Measurements from ENCODE around the gene FRYL.
"Not testable (repeated sequence)": the region's sequence is repeated elsewhere in the genome, so short reads cannot be mapped to it uniquely, and the experiment has no call there.

Gene FRYL

DNA sequence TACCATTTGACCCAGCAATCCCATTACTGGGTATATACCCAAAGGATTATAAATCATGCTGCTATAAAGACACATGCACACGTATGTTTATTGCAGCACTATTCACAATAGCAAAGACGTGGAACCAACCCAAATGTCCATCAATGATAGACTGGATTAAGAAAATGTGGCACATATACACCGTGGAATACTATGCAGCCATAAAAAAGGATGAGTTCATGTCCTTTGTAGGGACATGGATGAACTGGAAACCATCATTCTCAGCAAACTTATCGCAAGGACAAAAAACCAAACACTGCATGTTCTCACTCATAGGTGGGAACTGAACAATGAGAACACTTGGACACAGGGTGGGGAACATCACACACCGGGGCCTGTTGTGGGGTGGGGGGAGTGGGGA lies 34.9 kb downstream of the FRYL start:
- DNase-seq: not testable (repeated sequence)

DNA sequence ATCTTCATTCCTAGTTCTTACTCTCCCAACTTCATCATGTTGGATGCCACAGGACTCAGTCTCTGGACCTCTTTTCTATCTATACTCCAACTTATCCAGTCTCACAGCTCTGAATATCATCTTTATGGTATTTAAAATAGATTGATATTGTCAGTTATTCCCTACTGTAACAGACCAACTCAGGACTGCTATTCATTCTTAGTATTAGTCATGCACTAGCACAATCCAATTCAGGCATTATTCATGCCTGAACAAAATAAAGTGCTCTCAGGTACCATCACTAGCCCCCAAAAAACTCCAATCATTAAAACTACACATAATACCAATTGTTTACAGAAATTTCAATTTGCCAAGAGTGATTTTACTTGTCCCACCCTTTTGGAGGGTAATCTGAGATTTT lies 37.7 kb downstream of the FRYL start:
- DNase-seq: no peak

DNA sequence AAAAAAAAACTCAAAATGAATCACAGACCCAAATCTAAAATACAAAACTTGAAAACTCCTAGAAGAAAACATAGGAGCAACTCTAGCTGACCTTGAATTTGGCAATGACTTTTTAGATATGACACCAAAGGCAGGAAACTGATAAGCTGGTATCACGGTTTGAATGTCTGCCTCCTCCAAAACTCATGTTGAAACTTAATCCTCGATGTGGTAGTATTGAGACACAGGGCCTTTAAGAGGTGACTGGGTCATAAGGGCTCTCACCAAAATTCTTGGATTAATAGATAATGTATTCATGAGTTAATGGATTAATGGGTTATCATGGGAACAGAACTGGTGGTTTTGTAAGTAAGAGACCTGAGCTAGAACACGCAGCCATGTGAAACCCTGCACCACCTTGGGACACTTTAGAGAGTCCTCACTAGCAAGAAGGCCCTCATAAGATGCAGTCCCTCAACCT lies 40.5 kb downstream of the FRYL start:
- no peak for DNase-seq

DNA sequence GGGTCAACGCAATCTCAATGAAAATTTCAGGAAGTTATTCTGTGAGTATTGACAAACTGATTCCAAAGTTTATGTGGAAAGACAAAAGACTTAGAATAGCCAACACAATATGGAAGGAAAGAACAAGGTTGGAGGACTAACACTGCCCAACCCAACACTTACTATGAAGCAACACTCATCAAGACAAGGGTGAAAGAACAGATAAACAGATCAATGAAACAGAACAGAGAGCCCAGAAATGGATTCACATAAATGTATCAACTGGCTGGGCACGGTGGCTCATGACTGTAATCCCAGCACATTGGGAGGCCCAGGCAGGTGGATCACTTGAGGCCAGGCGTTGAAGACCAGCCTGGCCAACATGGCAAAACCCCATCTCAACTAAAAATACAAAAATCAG lies 41.2 kb downstream of the FRYL start:
- no peak for DNase-seq

DNA sequence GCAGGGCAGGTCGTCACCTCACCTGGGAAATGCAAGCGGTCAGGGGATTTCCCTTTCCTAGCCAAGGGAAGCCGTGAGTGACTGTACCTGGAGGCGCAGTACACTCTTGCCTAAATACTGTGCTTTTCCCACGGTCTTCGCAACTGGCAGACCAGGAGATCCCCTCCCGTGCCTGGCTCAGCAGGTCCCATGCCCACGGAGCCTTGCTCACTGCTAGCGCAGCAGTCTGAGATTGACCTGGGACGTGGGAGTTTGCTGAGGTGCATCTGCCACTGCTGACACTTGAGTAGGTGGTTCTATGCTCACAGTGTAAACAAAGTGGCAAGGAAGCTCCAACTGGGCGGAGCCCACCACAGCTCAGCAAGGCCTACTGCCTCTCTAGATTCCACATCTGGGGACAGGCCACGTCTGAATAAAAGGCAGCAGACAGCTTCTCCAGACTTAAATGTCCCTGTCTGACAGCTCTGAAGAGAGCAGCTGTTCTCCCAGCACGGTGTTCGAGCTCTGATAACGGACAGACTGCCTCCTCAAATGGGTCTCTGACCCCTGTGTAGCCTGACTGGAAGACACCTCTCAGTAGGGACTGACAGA lies 51.1 kb downstream of the FRYL start:
- not testable (repeated sequence) for DNase-seq

DNA sequence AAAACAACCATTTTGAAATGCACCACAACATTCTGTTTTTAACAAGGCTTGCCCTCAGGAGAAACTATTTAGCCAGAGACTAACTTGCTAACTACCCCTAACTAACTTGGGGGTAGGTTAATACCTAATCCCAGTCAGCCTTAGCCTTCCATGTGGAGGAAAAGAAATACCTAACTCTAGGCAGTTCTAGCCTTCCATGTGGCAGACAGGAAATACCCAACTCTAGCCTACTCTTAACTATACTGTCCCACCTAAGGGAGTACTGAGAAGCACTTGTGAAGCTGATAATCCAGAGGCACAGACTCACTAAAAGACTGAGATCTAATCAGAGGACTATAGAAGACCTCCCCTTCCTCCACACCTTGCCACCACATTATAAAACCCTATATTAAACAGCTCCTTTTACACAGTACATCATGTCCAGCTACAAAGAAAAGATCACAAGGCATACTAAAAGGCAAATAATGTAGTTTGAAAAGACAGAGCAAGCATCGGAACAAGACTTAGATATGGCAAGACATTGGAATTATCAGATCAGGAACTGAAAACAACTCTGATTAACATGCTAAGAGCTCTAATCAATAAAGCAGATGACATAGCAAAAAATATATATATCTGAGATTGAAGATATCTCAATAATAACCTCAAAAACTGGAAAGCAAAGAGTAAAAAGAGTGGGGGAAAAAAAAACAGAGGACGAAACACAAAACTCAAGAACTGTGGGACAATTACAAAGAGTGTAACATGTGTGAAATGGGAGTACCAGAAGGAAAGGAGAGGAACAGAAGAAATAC lies 52.2 kb downstream of the FRYL start:
- DNase-seq: no peak

DNA sequence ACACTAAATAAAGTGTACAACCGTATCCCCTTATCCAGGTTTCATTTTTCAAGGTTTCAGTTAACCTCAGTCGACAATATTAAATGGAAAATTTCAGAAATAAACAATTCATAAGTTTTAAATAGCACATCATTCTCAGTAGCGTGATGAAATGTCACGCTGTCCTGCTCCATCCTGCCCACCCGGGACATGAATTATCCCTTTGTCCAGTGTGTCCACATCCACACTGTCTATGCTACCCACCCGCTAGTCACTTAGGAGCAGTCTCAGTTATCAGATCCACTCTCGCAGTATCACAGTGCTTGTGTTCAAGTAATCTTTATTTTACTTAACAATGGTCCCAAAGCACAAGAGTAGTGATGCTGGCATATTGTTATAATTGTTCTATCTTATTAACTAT lies 54.7 kb downstream of the FRYL start:
- no peak for DNase-seq

DNA sequence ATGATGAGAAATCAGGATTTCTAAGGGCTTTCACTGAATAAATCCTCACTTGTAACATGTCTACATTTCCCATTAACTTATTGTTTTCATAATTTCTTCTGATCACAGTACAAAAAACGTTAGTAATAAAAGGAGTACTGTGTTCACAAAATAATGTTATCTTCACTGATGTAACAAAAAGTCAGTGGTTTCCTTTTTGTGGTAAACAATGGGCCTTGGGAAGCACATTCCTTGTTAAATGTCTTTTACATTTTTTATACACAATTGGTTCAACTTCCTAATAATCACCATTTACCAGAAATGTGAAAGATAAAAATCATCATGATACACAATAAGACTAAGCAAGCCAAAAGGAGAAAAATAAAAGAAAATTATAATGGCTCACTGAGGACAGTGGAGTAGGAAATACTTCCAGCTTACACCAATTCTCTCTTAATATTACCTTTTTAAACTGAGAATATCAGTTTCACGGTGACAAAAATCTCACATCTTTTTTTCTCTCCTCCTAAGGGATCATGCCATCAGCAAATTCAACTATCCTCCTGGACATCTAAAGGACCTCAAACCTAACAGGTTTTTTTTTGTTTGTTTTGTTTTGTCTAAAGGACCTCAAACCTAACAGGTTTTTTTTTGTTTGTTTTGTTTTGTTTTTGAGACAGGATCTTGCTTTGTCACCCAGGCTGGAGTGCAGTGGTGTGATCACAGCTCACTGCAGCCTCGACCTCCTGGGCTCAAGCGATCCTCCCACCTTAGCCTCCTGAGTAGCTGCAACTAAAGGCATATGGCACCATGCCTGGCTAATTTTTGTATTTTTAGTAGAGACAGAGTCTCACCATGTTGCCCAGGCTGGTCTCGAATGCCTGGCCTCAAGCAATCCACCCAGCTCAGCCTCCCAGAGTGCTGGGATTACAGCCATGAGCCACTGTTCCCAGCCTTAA lies 57.3 kb downstream of the FRYL start:
- DNase-seq: no peak

DNA sequence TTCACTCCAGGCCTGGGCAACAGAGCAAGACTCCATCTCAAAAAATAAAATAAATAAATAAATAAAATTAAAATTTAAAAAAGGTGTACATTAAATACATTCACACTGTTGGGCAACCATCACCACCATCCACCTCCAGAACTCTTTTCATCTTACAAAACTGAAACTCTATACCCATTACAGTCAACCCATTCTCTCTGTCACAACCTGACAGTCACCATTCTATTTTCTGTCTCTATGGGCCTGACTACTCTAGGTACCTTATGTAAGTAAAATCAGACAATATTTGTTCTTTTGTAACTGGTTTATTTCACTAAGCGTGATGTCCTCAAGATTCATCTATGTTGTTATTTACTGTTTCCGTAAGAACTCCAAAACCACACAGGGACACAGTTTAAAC lies 59.6 kb downstream of the FRYL start:
- DNase-seq: no peak

DNA sequence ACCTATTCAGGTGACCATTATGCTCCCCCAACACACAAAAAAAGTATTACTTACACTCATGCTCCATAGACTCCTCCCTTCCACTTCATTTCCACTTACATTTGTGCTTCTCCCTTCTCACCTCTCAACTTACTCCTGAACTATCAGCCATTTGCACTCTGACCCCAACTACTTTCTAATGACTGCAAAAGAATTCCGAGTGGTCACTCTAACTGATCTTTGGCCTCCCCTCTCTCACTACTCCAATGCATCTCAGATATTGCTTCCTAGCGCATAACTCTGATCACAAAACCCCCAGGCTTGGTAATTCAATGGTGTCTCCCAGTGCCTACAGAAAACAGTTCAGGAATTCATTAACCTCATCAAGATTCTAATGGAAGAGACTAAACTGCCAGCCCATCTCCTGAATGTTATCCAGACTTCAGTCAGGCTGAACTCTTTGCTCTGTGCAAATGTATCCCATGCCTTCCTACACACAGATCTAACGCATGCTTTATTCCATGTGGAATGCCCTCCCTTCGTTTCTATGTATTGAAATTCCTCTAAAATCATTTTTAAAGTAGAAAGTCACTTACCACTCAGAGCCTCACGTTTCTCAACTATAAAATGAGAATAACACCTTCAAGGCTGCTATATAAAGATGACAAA lies 61.1 kb downstream of the FRYL start:
- no peak for DNase-seq

DNA sequence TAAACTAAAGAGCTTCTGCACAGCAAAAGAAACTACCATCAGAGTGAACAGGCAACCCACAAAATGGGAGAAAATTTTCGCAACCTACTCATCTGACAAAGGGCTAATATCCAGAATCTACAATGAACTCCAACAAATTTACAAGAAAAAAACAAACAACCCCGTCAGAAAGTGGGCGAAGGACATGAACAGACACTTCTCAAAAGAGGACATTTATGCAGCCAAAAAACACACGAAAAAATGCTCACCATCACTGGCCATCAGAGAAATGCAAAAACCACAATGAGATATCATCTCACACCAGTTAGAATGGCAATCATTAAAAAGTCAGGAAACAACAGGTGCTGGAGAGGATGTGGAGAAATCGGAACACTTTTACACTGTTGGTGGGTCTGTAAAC lies 63.8 kb downstream of the FRYL start:
- not testable (repeated sequence) for DNase-seq

DNA sequence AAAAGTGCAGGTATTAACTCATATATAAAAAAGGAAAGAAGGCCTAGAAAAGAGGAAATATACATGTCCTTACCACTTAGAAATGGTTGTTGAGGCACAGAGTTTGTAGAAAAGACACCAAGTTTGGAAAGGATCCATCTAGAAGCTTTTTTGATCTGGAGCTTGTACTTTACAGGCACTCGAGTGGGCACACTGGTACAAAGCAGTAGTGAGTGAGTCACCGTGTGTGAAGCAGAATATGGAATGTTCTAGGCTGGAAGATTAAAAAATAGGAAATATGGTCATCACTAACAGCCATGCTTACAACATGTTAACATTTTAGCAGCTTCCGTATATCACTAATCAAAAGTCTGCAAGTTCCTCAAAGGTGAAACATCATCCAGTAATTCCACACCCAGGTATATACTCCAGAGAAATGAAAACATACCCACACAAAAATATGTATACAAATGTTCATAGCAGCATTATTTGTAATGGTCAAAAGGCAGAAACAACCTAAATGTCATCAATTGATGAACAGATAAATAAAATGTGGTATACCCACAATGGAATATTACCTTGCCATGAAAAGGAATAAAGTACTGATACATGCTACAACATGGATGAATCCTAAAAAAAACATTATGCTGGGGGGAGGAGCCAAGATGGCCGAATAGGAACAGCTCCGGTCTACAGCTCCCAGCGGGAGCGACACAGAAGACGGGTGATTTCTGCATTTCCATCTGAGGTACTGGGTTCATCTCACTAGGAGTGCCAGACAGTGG lies 69.5 kb downstream of the FRYL start:
- no peak for DNase-seq

DNA sequence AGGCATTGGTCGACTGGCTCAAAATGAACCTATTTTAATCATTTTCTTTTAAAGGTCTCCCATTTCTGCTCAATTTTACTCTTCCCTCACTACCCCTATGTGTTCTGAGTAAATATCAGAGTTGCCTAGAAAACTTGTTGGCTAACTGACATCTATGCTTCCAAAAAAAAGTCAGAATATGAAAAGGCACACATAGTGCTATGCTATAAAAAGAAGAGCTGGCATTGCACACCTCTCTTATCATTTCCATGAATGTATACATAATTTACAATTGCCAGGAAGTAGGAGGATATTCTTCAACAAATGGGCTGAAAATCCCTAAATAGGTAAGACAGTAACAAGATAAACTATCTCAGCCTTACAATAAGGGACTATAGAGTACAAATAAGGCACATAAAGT lies 70.2 kb downstream of the FRYL start:
- no peak for DNase-seq

DNA sequence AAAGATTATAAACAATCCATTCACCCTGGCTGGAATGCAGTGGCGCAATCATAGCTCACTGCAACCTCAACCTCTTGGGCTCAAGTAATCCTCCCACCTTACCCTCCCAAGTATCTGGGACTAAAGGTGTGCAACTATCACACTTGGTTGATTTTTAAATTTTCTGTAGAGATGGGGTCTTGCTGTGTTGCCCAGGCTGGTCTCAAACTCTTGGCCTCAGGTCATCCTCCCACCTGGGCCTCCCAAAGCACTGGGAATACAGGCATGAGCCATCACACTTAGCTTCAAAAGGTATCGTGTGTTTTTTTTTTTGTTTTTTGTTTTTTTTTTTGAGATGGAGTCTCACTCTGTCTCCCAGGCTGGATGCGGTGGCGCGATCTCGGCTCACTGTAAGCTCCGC lies 71.5 kb downstream of the FRYL start:
- DNase-seq: no peak

DNA sequence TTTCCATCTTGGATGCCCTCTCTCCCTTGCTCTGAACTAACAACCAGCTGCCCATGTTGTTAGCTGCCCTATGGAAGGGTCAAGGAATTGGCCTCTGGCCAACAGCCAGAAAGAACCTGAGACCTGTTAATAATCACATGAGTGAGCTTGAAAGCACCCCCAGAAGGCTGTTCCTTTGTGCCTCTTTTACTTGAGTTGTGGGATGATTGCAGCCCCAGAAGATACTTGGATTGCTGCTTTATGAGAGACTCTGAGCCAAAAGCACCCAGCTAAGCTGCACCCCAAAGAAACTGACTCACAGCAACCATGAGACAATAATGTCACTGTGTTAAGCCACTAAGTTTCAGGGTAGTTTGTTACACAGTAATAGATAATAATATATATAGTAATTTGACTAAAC lies 73.3 kb downstream of the FRYL start:
- no peak for DNase-seq

DNA sequence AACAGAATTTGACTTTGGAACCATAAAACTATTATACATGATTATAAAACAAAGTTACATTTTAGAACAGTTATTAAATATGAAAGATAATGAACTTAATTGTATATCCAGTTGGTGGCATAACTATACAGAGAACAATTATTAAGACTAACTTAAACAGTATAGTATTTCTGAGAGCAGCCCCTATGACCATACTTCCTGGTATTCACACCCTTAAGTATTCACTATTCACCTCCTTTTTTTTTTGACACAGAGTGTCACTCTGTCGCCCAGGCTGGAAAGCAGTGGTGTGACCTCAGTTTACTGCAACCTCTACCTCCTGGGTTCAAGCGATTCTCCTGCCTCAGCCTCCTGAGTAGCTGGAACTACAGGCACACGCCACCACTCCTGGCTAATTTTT lies 74.5 kb downstream of the FRYL start:
- DNase-seq: no peak

DNA sequence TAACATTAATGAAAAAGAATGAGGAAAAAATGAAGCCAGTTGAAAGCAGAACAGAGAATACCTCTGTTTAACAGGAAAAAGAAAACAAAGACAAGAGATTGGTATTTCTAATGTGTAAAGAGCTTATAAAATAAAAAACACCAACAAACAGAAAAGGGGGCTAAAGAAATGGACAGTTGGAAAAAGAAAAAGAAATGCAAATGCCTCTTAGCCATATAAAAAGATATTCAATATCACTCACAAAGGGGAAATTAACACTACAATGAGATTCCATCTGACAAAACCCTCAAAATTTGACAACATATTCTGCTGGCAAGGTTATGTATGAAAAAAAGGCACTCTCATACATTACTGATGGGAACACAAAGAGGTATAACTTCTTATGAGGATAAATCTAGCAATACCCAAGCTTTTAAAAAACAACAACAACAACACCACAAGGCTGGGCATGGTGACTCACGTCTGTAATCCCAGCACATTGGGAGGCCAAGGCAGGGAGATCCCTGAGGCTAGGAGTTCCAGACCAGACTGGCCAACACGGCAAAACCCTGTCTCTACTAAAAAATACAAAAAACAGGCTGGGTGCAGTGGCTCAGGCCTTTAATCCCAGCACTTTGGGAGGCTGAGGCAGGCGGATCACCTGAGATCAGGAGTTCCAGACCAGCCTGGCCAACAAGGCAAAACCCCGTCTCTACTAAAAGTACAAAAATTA lies 75.8 kb downstream of the FRYL start:
- no peak for DNase-seq

DNA sequence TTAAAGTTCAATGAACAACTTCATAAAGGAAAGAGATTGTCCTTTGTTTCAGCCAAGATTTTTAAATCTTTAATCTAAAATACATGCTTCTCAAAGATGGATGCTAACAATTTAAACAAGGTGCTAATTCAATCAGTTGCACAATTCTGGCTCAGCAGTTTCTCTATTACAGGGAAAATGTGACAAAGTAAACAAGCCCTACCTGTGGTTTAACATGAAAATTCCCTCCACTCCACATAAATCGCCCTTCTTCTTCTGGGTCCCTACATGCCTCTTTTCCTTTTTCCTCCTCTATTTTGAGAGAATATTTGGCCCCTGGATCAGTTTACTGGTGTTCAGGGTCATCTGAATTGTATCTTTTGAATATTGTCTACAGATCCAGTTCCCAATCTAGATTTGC lies 80.6 kb downstream of the FRYL start:
- DNase-seq: no peak

DNA sequence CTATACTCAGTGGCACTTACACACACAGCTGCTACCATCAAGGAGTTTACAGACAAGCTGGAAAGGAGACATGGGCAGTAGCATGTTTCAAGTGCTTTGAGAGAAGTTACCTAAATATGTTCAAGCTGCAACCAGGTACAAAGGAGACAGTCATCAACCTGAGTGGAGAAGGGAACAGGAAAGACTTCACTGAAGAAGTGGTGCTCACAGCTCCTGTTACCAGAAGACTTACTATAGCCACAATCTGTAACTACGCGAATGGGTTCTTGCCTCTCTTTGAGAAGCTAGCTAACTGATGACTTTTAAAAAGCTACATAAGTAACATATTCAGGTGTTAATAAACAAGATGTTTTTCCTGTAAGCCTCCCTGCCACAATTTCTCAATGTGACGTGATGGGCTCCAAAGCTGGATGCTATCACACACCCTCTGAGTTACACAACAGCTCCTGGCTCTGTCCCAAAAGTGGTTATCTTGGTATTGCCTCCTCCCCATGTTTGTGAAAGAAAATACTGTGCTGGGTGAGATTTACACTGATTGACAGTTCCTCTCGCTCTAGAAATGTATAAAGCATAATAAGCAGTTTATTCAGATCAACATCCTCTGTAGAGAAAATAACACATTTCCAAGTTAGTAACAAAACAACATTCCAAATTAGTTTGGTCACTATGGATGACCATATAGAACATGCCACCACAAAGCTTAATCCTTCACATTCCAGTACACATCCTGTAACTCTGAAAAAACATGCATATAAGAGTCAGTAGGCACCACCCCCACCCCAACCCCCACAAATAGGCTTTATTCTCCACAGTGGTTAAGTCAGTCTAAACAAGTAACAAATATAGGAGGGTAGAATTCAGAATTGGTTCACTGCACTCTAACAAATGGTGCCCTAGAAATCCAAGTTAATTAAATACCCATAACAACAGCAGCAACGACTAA lies 81.8 kb downstream of the FRYL start:
- DNase-seq: no peak

DNA sequence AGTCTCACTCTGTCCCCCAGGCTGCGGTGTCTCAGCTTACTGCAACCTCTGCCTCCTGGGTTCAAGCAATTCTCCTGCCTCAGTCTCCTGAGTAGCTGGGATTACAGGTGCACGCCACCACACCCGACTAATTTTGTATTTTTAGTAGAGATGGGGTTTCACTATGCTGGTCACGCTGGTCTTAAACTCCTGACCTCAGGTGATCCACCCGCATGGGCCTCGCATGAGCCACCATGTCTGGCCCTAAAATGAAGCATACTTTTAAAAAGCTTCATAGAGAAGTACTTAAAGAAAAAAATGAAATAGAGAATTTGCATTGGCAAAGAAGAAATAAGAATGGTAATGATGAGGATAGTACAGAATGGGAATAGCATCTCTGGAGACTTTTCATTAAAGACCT lies 82.6 kb downstream of the FRYL start:
- DNase-seq: not testable (repeated sequence)
